Measurements from ENCODE around the gene SGCG. TPM values are rescaled to one million over a fixed set of nuclear protein-coding genes. Genes with fewer than 3 reads are reported as not detected.

The SGCG gene
- polyA plus RNA-seq, 1 of the 3 experiments (the other 2 are of a cell fraction) = not detected

DNA sequence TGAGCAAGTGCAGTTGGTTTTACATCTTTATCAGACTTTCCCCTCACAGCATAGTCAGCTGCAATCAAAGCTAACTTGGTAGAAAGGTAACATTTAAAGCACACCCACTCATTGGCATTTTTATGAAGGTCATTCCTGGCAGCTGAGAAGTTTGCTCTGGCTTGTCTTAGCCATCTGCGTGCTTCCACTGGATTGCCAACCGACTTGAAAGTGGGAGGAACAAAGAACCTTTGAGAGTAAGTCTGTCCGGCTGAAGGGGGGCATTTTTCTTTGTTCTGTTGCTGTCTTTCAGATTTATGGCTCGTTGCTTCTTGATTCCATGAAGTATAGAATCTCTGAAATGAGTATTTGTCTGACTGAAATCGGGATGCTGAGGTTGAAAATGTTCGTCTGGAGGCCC lies 149.6 kb downstream of the SGCG start:
- no peak for DNase-seq
- no peak overlapping the region for H3K4me3 ChIP-seq (ENCODE audit: low read depth in 2 of 2, low read length in 1 of 2)
- H3K27me3 ChIP-seq (ENCODE audit: insufficient read depth) = no peaks in the 10 kb centered on the region
- H3K9me2 ChIP-seq = no peaks in the 10 kb centered on the region
- no peaks in the 10 kb centered on the region for H3K9me3 ChIP-seq
- no peaks in the 10 kb centered on the region for H3K4me1 ChIP-seq (ENCODE audit: control insufficient read depth in 1 of 2, insufficient read depth in 2 of 2, low read depth in 1 of 2, low read length in 1 of 2)
- H4K20me1 ChIP-seq (ENCODE audit: insufficient read depth) = no peaks in the 10 kb centered on the region
- no peak overlapping the region for H3K4me2 ChIP-seq
- H3K36me3 ChIP-seq (replicated peaks in 1 of 2; ENCODE audit: control insufficient read depth in 1 of 2, insufficient read depth in 2 of 2, low read length in 1 of 2) = peaks cover 29 to 55% of the 10 kb centered on the region in 2 experiments
- 98% methylated on average over 6 of the region's 6 CpGs for WGBS (ENCODE audit: low lambda C conversion rate)
- no peak overlapping the region for H3K27ac ChIP-seq (ENCODE audit: low read depth in 2 of 2, low read length in 1 of 2)
- ChIA-PET CTCF (no interaction called here), POLR2A (no interaction called here)
- no peaks in the 10 kb centered on the region; the same call in 1 of the 2 replicates for H3K79me2 ChIP-seq (ENCODE audit: insufficient read depth)
- no peak overlapping the region for H2AFZ ChIP-seq (ENCODE audit: low read depth)
- H3F3A ChIP-seq (replicated peaks; ENCODE audit: insufficient read depth) = peaks cover 45% of the 10 kb centered on the region
- no peak overlapping the region for H3K9ac ChIP-seq
- TF ChIP-seq TCF12 (IDR thresholded peaks at IDR 0.05) = no peak
- TF ChIP-seq RXRA (IDR thresholded peaks at IDR 0.05; ENCODE audit: borderline replicate concordance, low read depth) = no peak
- no peak for TF ChIP-seq POLR2AphosphoS5 (IDR thresholded peaks at IDR 0.05; ENCODE audit: low read depth, low read length)
- TF ChIP-seq, protein P1, sequence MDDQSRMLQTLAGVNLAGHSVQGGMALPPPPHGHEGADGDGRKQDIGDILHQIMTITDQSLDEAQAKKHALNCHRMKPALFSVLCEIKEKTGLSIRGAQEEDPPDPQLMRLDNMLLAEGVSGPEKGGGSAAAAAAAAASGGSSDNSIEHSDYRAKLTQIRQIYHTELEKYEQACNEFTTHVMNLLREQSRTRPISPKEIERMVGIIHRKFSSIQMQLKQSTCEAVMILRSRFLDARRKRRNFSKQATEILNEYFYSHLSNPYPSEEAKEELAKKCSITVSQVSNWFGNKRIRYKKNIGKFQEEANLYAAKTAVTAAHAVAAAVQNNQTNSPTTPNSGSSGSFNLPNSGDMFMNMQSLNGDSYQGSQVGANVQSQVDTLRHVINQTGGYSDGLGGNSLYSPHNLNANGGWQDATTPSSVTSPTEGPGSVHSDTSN (IDR thresholded peaks at IDR 0.05) = no peak
- TF ChIP-seq NFIC (IDR thresholded peaks at IDR 0.05; ENCODE audit: borderline replicate concordance) = no peak
- no peak for TF ChIP-seq FOXM1 (IDR thresholded peaks at IDR 0.05; ENCODE audit: low read depth)
- TF ChIP-seq, protein P2, sequence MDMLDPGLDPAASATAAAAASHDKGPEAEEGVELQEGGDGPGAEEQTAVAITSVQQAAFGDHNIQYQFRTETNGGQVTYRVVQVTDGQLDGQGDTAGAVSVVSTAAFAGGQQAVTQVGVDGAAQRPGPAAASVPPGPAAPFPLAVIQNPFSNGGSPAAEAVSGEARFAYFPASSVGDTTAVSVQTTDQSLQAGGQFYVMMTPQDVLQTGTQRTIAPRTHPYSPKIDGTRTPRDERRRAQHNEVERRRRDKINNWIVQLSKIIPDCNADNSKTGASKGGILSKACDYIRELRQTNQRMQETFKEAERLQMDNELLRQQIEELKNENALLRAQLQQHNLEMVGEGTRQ (IDR thresholded peaks at IDR 0.05; ENCODE audit: borderline replicate concordance, low read depth, low read length) = no peak
- TF ChIP-seq, protein P3, sequence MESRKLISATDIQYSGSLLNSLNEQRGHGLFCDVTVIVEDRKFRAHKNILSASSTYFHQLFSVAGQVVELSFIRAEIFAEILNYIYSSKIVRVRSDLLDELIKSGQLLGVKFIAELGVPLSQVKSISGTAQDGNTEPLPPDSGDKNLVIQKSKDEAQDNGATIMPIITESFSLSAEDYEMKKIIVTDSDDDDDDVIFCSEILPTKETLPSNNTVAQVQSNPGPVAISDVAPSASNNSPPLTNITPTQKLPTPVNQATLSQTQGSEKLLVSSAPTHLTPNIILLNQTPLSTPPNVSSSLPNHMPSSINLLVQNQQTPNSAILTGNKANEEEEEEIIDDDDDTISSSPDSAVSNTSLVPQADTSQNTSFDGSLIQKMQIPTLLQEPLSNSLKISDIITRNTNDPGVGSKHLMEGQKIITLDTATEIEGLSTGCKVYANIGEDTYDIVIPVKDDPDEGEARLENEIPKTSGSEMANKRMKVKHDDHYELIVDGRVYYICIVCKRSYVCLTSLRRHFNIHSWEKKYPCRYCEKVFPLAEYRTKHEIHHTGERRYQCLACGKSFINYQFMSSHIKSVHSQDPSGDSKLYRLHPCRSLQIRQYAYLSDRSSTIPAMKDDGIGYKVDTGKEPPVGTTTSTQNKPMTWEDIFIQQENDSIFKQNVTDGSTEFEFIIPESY (IDR thresholded peaks at IDR 0.05; ENCODE audit: borderline replicate concordance, low read depth) = no peak
- no peak for TF ChIP-seq MEF2A (IDR thresholded peaks at IDR 0.05; ENCODE audit: borderline replicate concordance, low read depth)
- TF ChIP-seq, protein P4, sequence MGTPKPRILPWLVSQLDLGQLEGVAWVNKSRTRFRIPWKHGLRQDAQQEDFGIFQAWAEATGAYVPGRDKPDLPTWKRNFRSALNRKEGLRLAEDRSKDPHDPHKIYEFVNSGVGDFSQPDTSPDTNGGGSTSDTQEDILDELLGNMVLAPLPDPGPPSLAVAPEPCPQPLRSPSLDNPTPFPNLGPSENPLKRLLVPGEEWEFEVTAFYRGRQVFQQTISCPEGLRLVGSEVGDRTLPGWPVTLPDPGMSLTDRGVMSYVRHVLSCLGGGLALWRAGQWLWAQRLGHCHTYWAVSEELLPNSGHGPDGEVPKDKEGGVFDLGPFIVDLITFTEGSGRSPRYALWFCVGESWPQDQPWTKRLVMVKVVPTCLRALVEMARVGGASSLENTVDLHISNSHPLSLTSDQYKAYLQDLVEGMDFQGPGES (IDR thresholded peaks at IDR 0.05; ENCODE audit: low read depth, low read length) = no peak
- TF ChIP-seq EZH2phosphoT487 (IDR thresholded peaks at IDR 0.05; ENCODE audit: borderline replicate concordance, low read depth) = no peak
- no peak for TF ChIP-seq JUND (IDR thresholded peaks at IDR 0.05)
- no peak for TF ChIP-seq FOXJ3 (CRISPR knock-in tag; IDR thresholded peaks at IDR 0.05)
- TF ChIP-seq, protein P5, sequence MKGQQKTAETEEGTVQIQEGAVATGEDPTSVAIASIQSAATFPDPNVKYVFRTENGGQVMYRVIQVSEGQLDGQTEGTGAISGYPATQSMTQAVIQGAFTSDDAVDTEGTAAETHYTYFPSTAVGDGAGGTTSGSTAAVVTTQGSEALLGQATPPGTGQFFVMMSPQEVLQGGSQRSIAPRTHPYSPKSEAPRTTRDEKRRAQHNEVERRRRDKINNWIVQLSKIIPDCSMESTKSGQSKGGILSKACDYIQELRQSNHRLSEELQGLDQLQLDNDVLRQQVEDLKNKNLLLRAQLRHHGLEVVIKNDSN (IDR thresholded peaks at IDR 0.05; ENCODE audit: borderline replicate concordance, low read depth) = no peak
